K562 (cell line): ENCODE measurements around the gene PGPEP1. TPM values are rescaled to one million over a fixed set of nuclear protein-coding genes. Genes with fewer than 3 reads are reported as not detected.
A peak's percentile ranks its signal among the peaks of the same experiment; 100 is the strongest.

ENCODE experiments used
- CBFA2T3 ChIP-seq: fragments of 450-650 bp; IDR thresholded peaks from 2 replicates; pipeline ENCODE4 v1.6.1; 2017
- FOS ChIP-seq: IDR thresholded peaks from 3 replicates; pipeline ENCODE4 v1.6.1; 2011; ENCODE audit not compliant: insufficient read length; ENCODE audit errors: extremely low read depth
- FOXA3 ChIP-seq, 2 experiments: fragments of 450-650 bp in 1 of 2; sonication (generic) in 1 of 2; formaldehyde crosslinking; IDR thresholded peaks in 1 of 2; conservative IDR thresholded peaks in 1 of 2; 2 replicates each; pipeline versions ENCODE4 v1.4.0 to v1.8.0; 2020 to 2022; ENCODE audit warnings: mild to moderate bottlenecking in 2 of 2, missing genetic modification reagents in 1 of 2
- GATAD2B ChIP-seq: fragments of 450-650 bp; IDR thresholded peaks from 2 replicates; pipeline ENCODE4 v1.6.1; 2017; ENCODE audit warnings: mild to moderate bottlenecking, borderline replicate concordance
- HES1 ChIP-seq: fragments of 450-650 bp; IDR thresholded peaks from 2 replicates; pipeline ENCODE4 v1.6.1; 2016; ENCODE audit warnings: low read depth, mild to moderate bottlenecking, moderate library complexity
- HNRNPLL ChIP-seq: fragments of 200-400 bp; formaldehyde crosslinking; IDR thresholded peaks from 2 replicates; pipeline ENCODE4 v1.6.1; 2017; ENCODE audit warnings: low read length, low read depth, mild to moderate bottlenecking; ENCODE audit not compliant: poor library complexity, severe bottlenecking
- KLF10 ChIP-seq: fragments of 250-450 bp; sonication (Bioruptor Pico); IDR thresholded peaks from 2 replicates; pipeline ENCODE4 v1.6.1; 2021; ENCODE audit warnings: matching md5 sums
- POLR2H ChIP-seq: IDR thresholded peaks from 2 replicates; pipeline ENCODE4 v1.6.1; 2016; ENCODE audit warnings: missing genetic modification characterization, low read depth, mild to moderate bottlenecking, control low read depth, missing compliant biosample characterization, moderate library complexity
- SP2 ChIP-seq: IDR thresholded peaks from 2 replicates; pipeline ENCODE4 v1.6.1; 2011; ENCODE audit warnings: mild to moderate bottlenecking, low read depth, low read length, moderate library complexity; ENCODE audit not compliant: poor library complexity, severe bottlenecking; ENCODE audit errors: extremely low read depth
- ZNF354B ChIP-seq: fragments of 250-450 bp; sonication (Bioruptor Pico); IDR thresholded peaks from 2 replicates; pipeline ENCODE4 v1.4.0; 2020
- ZNF407 ChIP-seq: fragments of 450-650 bp; IDR thresholded peaks from 2 replicates; pipeline ENCODE4 v1.6.1; 2016; ENCODE audit warnings: low read depth
- ZNF511 ChIP-seq: sonication (generic); formaldehyde crosslinking; IDR thresholded peaks from 2 replicates; pipeline ENCODE4 v1.8.0; 2022; ENCODE audit warnings: mild to moderate bottlenecking, missing genetic modification reagents
- polyA plus RNA-seq, 8 experiments: library from polyadenylated mRNA; depleted of rRNA in 4 of 8; stranded (reverse) in 5 of 8; unstranded in 3 of 8; fragments of >200 nt; fragmentation: Nextera tagmentation in 2 of 8; fragmentation: Illumina TruSeq in 1 of 8; extraction: Ambion mirVana in 2 of 8; extraction: Trizol in 1 of 8; gene quantifications; 2 replicates each; pipeline versions ENCODE4 v1.2.1 to v1.2.3, GENCODE V29; 2011 to 2014; ENCODE audit warnings: inconsistent platforms in 1 of 8, missing spikeins in 1 of 8
- total RNA-seq, 7 experiments: library from RNA; depleted of rRNA in 6 of 7; stranded (reverse); fragments of >200 nt in 6 of 7; fragmentation: Illumina TruSeq in 2 of 7; extraction: Trizol in 2 of 7; gene quantifications; 2 replicates each; pipeline versions ENCODE4 v1.2.1 to v1.2.3, GENCODE V29; 2011 to 2021; ENCODE audit warnings: low replicate concordance in 1 of 7

The PGPEP1 gene
- total and polyA plus RNA-seq, 9 of the 15 experiments (the other 6 are each of a cell fraction or from before 2014, with no cell fraction given) = 10.0 to 69.6 (median 33.5) TPM

- TF ChIP-seq ZNF407 = no peak
- TF ChIP-seq HES1 = no peak
- no peak for TF ChIP-seq ZNF354B (CRISPR knock-in tag)
- peak; percentile 99 for TF ChIP-seq POLR2H
- 0 out of 2 replicates have a peak, but pooled peaks have one; percentile 19 for TF ChIP-seq CBFA2T3
- peak; percentile 92 for TF ChIP-seq ZNF511 (CRISPR knock-in tag)
- no peak for TF ChIP-seq KLF10 (CRISPR knock-in tag)
- TF ChIP-seq GATAD2B = peak; percentile 89; the same call in 1 of the 2 replicates
- peak; percentile 79 for TF ChIP-seq HNRNPLL
- no peak for TF ChIP-seq FOS
- TF ChIP-seq FOXA3 (CRISPR knock-in tag; conservative IDR thresholded peaks at IDR 0.05 in 1 of 2, IDR thresholded peaks at IDR 0.05 in 1 of 2) = peak; percentile 95 to 96
- TF ChIP-seq SP2 = no peak
These were observed 45.5 kb downstream of the PGPEP1 start, which contains the start of gene GDF15 (continued) for GRCh38 chr19:18385675-18386542.
